NT2/D1 (cell line): ENCODE measurements around the gene SMIM12.

ENCODE experiments used
- SUZ12 ChIP-seq: IDR thresholded peaks from 2 replicates; pipeline ENCODE4 v1.6.1; 2011; ENCODE audit not compliant: insufficient read length, insufficient read depth; ENCODE audit errors: extremely low read depth
- YY1 ChIP-seq: IDR thresholded peaks from 2 replicates; pipeline ENCODE4 v1.6.1; 2011; ENCODE audit not compliant: insufficient read length, insufficient read depth
- ZNF274 ChIP-seq: IDR thresholded peaks from 2 replicates; pipeline ENCODE4 v1.6.1; 2011; ENCODE audit warnings: mild to moderate bottlenecking, low read depth, low read length

GRCh38 chr1:34833711-34834110 is 25.8 kb downstream of the SMIM12 start:
- TF ChIP-seq ZNF274 (no peak), YY1 (no peak), SUZ12 (no peak)
